Neutrophil (primary cell): ENCODE data around the gene CDC123.
A peak's percentile ranks its signal among the peaks of the same experiment; 100 is the strongest.
"Not testable (repeated sequence)": the region's sequence is repeated elsewhere in the genome, so short reads cannot be mapped to it uniquely, and the experiment has no call there.

ENCODE experiments used
- H3K27ac ChIP-seq: fragments of 200-600 bp; sonication (generic); 2 replicates; pipeline ENCODE4 v1.5.1; 2016; ENCODE audit warnings: mild to moderate bottlenecking, moderate library complexity
- H3K27me3 ChIP-seq: fragments of 200-600 bp; sonication (generic); 2 replicates; pipeline ENCODE4 v1.6.0; 2016; ENCODE audit warnings: mild to moderate bottlenecking
- H3K36me3 ChIP-seq: fragments of 200-600 bp; sonication (generic); 2 replicates; pipeline ENCODE4 v1.5.1; 2017
- H3K4me1 ChIP-seq, 2 experiments: fragments of 200-600 bp in 1 of 2; sonication (generic) in 1 of 2; 1 replicate in 1 of 2; 2 replicates in 1 of 2; pipeline versions ENCODE4 v1.5.1 to v1.6.1; 2013 to 2016; ENCODE audit warnings: low read depth in 1 of 2, low read length in 1 of 2, mild to moderate bottlenecking in 1 of 2, moderate library complexity in 1 of 2; ENCODE audit not compliant: control insufficient read depth in 1 of 2, insufficient read depth in 1 of 2
- H3K4me3 ChIP-seq, 2 experiments: fragments of 200-600 bp in 1 of 2; sonication (generic) in 1 of 2; 1 replicate in 1 of 2; 2 replicates in 1 of 2; pipeline ENCODE4 v1.5.1; 2013 to 2016; ENCODE audit warnings: low read depth in 1 of 2, low read length in 1 of 2, mild to moderate bottlenecking in 1 of 2, moderate library complexity in 1 of 2
- H3K9me3 ChIP-seq: fragments of 200-600 bp; sonication (generic); 2 replicates; pipeline ENCODE4 v1.5.1; 2016
- TF ChIP-seq, protein P1 (sequence below): fragments of 200-600 bp; sonication (generic); IDR thresholded peaks from 2 replicates; pipeline ENCODE4 v1.5.1; 2016; ENCODE audit warnings: antibody characterized with exemption

Gene CDC123

DNA sequence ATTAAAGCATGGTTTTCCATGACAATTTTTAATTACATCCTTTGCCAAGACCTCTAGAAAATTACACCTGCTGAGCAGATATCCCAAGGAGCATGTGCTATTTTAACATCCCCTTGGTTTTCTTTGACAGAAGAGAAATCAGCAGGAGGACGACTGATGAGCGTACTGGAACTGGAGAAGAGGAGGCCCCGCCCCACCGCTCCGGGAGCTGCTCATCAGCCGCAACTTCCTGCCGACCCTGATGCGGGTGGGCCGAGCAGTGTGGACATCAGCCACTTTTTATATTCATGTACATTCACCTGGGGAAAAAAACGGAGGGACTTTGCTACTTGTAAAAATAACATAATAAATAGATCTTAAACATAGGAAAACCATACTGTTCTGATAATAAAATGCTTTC, 54.2 kb downstream of the CDC123 start:
- peaks cover 47% of the 10 kb centered on the region for H3K36me3 ChIP-seq
- H3K4me1 ChIP-seq: peaks cover 8 to 17% of the 10 kb centered on the region in 2 experiments
- H3K4me3 ChIP-seq: no peak overlapping the region
- no peaks in the 10 kb centered on the region for H3K9me3 ChIP-seq
- H3K27me3 ChIP-seq: no peaks in the 10 kb centered on the region
- TF ChIP-seq, protein P1, sequence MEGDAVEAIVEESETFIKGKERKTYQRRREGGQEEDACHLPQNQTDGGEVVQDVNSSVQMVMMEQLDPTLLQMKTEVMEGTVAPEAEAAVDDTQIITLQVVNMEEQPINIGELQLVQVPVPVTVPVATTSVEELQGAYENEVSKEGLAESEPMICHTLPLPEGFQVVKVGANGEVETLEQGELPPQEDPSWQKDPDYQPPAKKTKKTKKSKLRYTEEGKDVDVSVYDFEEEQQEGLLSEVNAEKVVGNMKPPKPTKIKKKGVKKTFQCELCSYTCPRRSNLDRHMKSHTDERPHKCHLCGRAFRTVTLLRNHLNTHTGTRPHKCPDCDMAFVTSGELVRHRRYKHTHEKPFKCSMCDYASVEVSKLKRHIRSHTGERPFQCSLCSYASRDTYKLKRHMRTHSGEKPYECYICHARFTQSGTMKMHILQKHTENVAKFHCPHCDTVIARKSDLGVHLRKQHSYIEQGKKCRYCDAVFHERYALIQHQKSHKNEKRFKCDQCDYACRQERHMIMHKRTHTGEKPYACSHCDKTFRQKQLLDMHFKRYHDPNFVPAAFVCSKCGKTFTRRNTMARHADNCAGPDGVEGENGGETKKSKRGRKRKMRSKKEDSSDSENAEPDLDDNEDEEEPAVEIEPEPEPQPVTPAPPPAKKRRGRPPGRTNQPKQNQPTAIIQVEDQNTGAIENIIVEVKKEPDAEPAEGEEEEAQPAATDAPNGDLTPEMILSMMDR: no peak
- H3K27ac ChIP-seq: peak overlapping the region; percentile 30

DNA sequence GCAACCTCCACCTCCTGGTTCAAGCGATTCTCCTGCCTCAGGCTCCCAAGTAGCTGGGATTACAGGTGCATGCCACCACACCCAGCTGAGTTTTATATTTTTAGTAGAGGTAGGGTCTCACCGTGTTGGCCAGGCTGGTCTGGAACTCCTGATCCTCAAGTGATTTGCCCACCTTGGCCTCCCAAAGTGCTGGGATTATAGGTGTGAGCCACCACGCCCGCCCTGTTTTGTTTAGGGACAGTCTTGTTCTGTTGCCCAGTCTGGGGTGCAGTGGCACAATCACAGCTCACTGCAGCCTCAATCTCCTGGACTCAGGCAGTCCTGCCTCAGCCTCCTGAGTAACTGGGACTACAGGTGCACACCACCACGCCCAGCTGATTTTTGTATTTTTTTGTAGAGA, 54.7 kb downstream of the CDC123 start:
- peaks cover 47% of the 10 kb centered on the region for H3K36me3 ChIP-seq
- H3K9me3 ChIP-seq, H3K27me3 ChIP-seq, H3K4me3 ChIP-seq: not testable (repeated sequence)
- peaks cover 5 to 12% of the 10 kb centered on the region in 2 experiments for H3K4me1 ChIP-seq
- H3K27ac ChIP-seq: peak overlapping the region; percentile 10

DNA sequence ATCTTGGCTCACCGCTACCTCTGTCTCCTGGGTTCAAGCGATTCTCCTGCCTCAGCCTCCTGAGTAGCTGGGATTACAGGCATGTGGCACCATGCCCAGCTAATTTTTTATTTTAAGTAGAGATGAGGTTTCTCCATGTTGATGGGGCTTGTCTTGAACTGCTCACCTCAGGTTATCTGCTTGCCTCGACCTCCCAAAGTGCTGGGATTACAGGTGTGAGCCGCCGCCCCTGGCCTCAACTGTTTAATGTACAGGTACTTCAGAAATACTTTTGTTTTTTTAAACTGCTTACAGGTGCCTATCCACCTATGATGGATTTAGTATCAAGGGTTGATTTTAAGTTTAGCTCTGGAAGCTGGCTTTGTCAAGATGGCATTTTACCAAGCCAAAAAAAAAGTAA, 55.6 kb downstream of the CDC123 start:
- Histone ChIP-seq H3K9me3 (no peaks in the 10 kb centered on the region), H3K4me3 (no peak overlapping the region), H3K36me3 (peaks cover 41% of the 10 kb centered on the region), H3K27me3 (no peaks in the 10 kb centered on the region), H3K27ac (peak overlapping the region; percentile 10), H3K4me1 (peaks cover 2 to 4% of the 10 kb centered on the region in 2 experiments)
- TF ChIP-seq, protein P1: no peak

DNA sequence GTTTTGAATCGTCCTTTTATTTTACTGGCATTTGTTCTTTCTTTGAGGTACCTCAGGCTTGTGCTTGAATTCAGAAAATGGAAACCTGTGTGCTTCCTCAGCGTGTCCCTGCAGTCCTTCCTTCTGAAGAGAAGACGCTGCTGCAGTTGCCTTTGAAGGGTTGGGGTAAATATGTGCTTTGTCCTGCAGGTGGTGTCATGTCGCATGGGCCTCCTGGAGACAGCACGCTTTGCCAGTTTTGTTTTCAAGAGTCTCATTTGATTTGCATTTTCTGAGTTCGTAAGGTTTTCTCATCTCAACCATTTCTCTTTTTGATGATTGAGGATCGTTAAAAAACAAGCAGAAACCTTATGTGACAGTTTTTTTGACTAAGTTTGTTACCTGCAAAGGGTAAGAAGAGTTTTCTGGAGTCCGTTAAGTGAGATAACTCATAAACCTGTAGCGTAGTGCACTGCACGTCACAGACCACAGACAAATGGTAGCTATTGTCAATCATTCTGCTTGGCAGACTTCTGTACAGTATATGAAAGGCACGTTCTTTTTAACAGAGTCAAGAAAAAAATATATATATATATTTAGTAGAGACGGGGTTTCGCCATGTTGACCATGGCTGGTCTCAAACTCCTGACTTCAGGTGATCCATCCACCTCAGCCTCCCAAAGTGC, 57.0 kb downstream of the CDC123 start:
- H3K36me3 ChIP-seq: peaks cover 30% of the 10 kb centered on the region
- H3K27me3 ChIP-seq: no peaks in the 10 kb centered on the region
- H3K27ac ChIP-seq: no peak overlapping the region
- H3K4me1 ChIP-seq: no peaks in the 10 kb centered on the region
- H3K9me3 ChIP-seq: no peaks in the 10 kb centered on the region
- TF ChIP-seq, protein P1: no peak
- H3K4me3 ChIP-seq: no peak overlapping the region

DNA sequence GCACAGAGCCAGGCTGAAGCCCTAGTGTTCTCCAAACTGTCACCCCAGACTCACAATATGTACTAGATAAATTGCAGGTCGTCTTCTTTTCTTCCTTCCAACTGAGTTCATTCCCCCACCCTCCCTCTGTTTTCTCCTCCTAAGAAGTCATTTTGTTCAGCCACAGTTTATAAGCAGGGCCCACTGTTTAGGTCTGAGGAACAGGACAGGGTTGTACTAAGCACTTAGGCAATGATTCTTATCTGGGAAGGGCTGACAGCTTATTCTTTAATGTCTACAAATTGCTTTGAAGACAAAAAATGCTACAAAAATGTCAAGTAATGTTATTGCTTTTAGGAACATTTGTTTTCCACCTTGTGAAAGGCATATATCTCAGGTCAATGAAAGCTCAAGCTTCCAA, 59.1 kb downstream of the CDC123 start:
- Histone ChIP-seq H3K27ac (no peak overlapping the region), H3K4me3 (no peak overlapping the region), H3K4me1 (no peaks in the 10 kb centered on the region), H3K27me3 (no peaks in the 10 kb centered on the region), H3K36me3 (peaks cover 11% of the 10 kb centered on the region), H3K9me3 (no peaks in the 10 kb centered on the region)
- TF ChIP-seq, protein P1: no peak

DNA sequence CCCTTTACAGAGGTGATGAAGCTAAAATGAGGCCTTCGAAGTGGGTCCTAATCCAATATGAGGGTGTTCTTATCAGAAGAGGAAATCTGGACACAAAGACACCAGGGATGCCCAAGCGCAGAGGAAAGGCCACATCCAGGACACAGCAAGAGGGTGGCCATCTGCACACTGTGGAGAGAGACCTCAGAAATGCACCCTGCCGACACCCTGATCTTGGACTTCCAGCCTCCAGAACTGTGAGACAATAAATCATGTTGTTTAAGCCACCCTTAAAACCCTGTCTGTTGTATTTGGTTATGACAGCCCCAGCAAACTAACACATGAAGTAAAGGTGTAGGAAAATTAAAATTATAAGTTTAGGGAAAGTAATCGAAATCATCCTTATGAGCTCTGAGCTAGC, 64.0 kb downstream of the CDC123 start:
- TF ChIP-seq, protein P1: no peak
- H3K27ac ChIP-seq: no peak overlapping the region
- no peaks in the 10 kb centered on the region for H3K36me3 ChIP-seq
- H3K4me3 ChIP-seq: no peak overlapping the region
- H3K9me3 ChIP-seq: no peaks in the 10 kb centered on the region
- H3K27me3 ChIP-seq: no peaks in the 10 kb centered on the region
- peaks cover 26 to 28% of the 10 kb centered on the region in 2 experiments for H3K4me1 ChIP-seq
